Stimulated activated CD4-positive, alpha-beta T cell treated with anti-CD3 and anti-CD28 coated beads, Interleukin-12 subunit alpha, Interleukin-12 subunit beta, amount 100 ng/mL, for 4 hours (primary cell): ENCODE results near the gene TPRA1.

Source experiments
- DNase-seq: peaks from one replicate; pipeline ENCODE4 v3.0.0-alpha.2; 2020

Gene TPRA1

GRCh38 chr3:127588806-127589577 lies 1.5 kb downstream of the TPRA1 start:
- peak; percentile 10 for DNase-seq

- DNase-seq: no peak
Measured at GRCh38 chr3:127587876-127588275, 2.7 kb downstream of the TPRA1 start.

DNA sequence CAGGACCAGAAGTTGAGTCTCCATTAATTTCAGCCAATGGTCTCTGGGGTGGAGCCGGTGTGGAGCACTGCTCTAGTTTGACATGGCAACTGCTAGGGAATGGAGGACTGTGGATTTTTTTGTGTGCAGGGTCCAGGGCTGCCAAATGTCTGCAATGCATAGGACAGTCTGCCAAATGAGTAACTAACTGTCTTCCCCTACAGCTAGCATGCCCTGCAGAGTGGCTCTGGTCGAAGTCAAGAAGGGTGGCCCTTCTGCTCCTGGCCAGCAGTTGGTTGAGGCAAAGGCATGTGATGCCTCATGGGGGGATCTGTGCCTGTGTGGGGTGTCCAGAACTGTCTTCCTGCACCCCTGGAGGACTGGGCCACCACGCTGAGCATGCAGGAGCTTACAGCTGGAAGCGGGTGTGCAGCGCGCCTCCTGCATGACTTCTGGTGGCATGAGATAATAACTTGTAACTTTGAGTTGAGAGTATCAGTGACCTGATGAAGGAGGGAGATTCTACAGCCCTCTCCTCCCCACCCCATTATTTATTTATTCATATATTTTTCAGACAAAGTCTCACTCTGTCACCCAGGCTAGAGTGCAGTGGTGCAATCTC lies 4.6 kb downstream of the TPRA1 start:
- no peak for DNase-seq

- no peak for DNase-seq
Measured at GRCh38 chr3:127585163-127585812, 5.2 kb downstream of the TPRA1 start.

DNA sequence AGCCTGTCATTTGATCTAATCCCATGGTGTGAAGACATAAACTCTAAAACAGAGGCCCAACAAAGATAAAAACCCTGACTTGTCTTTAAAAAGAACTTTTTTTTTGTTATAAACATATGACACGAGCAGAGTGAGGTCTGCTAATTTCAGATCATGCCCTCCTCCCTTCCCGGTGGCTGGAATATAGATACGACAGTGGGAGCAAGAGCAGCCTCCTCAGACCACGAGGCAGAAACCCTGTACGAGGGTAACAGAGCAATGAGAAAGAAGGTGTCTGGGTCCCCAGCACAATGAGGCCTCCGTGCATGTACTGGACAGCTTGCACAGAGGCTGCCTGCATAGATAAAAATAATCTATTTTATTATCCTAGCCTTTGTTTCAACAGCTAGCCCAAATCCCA lies 5.8 kb downstream of the TPRA1 start:
- no peak for DNase-seq

DNA sequence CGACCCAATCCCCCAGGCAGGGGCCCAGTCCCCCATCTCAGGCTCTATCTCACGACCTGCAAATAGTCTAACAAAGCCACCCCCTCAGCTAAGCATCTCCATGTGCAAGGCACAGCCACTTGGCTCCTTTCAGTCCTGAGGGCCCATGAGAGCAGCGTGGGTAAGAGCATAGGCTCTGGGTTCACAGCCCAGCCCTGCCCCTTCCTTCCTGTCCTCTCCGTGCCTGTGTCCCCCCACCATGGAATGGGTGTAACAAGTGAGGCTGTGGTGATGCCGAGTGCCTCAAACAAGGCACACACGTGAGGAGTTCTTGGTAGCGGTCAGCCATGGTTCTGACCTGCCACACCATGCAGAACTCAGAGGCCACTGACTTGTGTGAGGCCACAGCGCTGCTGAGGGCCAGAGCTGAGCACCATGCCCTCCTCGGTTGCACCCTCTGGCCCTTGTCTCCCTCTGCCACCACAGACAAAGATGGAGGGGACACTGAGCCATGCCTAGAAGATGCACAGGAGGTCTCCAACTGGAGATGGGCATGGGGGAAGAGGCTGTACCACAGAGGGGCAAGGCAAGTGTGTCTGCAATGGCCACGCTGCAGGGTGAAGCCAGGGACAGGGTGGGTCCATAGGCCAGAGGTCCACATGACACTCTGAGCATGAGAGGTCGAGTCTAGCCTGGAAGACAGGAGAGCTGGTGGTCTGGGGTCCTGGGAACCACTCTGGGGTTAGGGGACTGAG lies 10.0 kb downstream of the TPRA1 start:
- no peak for DNase-seq

DNA sequence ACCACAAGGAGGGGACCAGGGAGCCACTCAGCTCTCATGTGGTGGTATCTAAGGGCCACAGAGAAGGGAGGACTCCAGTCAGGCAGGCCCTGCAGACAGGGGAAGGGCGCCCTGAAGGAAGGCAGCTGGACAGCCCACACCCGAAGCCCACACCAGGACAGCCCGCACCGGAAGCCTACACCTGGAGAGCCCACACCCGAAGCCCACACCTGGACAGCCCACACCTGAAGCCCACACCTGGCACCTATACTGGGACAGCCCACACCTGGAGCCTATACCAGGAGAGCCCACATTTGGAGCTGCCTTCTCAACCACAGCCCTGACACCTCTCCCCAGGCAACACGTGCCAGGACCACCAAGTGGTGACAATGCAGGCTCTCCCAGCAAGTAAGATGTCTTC lies 11.7 kb downstream of the TPRA1 start:
- DNase-seq: no peak

DNA sequence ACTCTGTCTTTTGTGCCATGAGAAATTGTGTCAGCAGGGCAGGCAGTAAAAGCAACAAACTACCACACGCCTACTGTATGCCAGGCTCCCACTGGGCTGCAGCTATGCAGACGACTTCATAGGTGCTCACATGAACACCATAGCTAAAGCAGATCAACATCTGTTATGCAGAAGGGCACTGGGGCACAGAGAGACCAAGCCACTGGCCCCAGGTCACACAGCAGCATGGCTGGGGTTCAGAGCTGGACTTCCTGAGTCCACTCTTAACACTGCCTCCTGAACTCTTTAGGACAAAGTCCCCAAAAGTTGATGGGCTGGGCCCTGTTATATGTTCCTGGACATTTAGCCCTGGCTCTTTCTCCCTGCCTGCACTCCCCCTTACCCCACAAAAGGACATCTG lies 12.4 kb downstream of the TPRA1 start:
- DNase-seq: no peak

DNA sequence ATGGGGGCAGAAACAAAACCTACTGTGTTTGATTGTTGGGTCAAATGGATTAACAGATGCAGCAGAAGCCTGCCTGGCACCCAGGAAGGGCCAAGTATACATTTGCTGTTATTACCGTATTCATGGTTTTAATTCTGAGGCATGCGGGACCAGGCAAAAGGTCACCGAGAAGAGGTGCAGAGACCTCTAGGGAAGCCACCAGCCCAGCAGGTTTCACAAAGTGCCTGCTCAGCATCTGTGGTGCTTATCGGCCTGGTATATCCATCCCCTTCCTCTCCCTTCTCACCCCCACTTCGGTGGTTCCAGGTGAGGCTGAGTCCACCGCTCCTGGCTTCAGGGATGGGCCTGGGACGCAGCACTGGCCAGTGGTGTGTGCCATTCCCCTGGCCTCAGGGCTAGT lies 13.1 kb downstream of the TPRA1 start:
- DNase-seq: no peak

DNA sequence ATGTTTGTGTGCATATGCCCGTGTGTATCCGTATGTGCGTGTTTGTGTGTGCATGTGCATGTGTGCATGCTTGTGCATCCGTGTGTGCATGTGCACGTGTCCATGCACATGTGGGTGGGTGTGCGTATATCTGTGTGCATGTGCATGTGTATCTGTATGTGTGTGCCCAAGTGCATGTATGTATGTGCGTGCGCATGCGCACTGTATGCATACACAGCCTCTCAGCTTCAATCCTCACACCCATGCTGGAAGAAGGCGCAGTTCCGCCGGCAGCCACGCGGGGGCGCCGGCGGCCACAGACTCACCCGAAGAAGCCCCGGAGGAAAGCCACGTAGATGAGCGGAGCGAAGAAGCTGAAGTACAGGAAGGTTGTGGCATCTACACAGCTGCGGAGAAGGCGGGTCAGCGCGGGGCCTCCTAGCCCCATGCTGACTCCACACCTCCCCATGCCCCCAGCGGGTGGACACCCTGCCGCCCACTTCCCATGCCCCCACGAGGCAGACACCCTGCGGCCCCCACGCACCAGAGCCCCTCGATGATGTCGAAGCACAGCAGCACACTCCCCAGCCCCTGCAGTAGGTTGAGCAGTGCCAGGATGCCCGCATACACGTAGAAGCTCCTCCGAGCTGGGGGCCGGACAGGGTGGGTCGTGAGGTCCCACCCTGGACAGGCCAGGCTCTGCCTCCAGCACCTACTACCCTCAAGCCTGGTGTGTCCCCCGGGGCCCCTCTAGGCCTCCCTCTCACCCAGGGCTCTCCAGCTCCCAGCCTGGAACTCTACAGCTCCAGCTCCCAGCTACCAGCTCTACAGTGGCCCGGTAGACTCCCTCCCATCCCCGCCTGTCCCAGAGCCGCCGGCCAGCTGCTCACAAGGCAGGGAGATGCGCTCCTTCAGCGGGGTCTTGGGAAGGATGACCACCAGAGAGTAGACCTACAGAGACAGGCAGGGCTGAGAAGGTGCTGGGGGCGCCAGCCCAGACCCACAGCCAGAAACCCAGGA lies 15.4 kb downstream of the TPRA1 start:
- DNase-seq: peak; percentile 76

DNA sequence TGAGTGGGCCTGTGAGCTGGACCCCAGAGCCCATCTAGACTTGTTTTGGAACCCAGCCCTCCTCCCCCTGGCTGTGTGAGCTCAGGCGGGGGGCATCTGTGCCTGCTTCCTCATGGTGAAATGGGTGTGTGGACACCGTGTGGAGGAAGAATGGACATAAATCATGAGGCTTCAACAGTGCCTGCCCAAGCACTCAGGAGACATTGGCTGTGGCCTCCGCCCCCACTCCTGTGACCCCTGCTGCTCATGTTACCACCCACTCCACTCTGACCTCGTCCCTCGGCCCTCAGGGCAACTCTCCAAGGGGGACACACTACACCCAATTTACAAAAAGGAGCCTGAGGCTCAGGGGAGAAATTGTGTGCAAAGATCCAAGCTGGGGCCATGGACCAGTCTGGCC lies 16.6 kb downstream of the TPRA1 start:
- DNase-seq: no peak

DNA sequence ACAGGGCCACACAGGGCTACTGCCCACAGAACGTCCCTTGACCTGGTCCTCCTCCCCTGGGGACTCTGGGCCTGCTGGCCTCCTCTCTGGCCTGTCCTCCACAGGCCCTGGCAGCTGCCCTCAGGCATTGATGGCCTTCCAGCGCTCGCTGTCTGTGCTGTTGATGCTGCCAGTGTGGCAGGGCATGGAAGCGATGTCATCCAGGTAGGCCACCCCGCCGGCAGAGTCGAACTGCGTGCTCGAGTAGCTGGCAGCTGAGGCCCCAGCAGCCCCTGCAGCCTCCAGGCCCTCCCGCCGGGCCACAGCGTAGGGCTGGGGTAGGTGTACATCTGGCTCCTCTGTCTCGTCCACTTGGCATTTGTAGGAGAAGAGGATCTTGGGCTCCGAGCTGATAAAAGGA lies 17.1 kb downstream of the TPRA1 start:
- no peak for DNase-seq

DNA sequence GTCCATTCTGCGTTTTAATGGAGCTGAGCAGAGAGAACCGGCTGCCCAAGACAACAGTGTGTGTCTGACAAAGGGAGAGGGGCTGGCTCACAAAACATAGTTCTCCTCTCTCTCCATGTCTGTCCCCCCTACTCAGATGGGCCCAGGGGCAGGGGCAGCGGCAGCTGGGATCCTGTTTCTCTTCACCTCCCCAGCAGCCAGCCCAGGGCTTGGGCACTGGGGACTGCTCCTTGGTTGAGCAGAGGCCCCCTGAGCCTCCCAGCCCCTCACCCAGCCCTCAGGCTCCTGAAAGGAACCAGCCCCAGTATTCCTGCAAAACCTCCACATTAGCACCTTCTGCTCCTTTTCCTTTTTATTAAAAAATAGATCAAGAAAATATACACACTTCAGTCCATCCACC lies 17.8 kb downstream of the TPRA1 start:
- no peak for DNase-seq

DNA sequence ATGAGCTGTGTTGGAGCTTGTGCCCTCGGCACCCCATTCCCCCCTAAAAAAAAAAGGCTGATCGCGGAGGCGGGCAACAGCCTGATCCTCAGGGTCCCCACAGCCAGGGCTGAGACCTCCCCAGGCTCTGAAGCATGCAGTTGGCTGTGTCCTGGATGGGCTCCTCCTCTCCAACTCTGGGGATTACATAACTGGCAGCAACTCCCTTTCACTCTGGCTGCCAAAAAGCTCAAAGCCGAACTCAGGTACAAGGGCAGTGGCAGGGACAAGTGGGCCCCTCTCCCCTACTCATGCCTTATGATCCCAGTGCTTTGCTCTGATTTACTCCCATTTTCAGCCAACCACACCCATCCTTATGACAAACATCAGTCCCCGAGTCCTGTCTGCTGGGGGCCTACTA lies 18.3 kb downstream of the TPRA1 start:
- DNase-seq: no peak

GRCh38 chr3:127570520-127570919 lies 20.0 kb downstream of the TPRA1 start:
- no peak for DNase-seq

DNA sequence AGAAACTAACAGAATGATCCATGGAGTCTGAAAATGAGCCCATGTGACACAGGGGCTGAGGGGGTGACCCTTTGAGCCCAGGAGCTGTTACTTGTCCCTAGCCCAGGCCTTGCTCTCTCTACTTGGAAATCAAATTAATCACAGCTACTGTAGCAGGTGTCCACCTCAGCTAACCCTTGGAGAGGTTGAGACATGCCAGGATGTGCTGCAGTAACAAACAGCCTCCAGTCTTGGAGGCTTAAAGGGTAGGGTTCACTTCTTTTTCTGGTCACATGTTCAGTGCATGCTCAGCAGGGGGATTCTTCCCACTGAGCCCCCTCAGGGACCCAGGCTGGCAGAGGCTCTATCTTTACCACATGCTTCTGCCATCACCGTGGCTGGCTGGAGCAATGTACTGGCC lies 21.4 kb downstream of the TPRA1 start:
- DNase-seq: no peak

DNA sequence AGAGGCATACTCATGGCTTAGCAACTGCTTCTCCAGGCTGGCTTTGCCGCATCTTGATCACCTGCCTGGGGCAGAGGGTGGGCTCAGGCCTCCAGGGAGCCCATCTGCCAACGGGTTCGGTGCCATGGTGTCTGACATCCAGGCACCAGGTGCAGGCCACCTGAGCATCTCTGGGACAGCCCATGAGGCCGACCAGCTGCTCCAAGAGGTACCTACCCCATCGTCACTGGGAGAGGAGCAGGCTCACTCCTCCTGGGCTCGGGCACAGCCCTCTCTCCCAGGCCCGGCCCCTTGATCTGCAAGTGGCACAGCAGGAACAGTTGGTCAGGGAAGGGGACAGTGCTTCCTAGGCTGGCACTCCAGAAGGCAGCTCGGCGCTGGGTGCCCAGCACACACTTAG lies 21.9 kb downstream of the TPRA1 start:
- no peak for DNase-seq

DNA sequence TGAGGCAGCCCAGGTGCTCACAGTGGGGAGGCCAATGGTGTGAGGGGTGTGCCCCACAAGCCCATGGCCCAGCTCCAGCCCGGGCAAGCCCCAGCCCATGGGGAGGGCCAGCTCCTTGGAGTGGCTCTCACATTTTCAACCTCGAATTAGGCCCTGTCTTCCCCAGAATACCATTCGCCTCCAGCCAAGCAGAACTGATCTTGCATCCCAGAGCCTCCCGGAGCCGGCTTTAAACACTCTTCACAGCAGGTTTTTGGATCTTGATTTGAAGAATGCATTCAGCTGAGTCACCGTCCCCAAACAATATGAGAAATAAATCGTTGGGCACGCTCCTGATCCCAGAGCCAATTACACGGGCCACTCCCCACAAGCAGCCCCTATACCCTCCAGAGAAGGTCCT lies 23.7 kb downstream of the TPRA1 start:
- DNase-seq: no peak

DNA sequence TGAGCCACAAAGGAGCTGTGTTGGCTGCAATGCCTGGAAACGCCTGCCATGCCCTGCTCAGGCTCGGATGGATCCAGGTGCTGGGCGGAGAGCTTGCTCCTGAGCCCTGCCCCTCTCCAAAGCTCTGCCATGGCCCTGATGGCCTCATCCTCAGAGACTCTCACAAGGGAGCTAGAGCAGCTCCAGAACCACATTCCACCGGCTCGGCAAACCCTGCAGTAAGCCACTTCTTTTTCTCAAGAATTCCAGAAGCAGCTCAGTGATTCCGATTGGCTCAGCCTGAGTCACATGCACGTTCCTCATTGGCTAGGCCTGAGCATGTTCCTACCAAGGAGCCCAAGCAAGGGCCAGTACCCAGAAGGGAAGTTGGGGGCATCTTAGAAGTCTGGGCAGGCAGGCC lies 24.8 kb downstream of the TPRA1 start:
- DNase-seq: no peak

GRCh38 chr3:127560051-127560787 lies 30.3 kb downstream of the TPRA1 start:
- no peak for DNase-seq

GRCh38 chr3:127556565-127556964 lies 34.0 kb downstream of the TPRA1 start:
- DNase-seq: no peak

DNA sequence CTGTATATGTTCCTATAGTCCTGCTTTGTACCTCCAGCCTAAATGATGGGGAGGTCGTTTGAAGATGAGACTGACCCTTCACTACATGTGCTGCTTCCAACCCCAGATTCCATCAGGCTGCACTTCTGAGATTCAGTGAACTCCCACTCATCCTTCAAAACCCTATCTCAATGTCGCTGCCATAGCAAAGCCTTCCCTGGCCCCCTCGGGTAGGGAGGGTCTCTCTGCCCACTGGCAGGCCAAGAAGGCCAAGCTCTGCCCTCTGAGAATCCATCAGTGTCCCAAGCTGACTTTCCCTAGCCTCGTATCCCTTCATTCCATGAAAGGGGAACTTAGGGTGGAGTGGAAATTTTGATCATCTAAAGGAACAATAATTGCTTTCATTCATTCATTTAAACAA lies 35.4 kb downstream of the TPRA1 start:
- no peak for DNase-seq
